ENCODE data around the gene NLGN4Y.

- TF ChIP-seq CTCF (conservative IDR thresholded peaks at IDR 0.05) (no peak), EZH2 (IDR thresholded peaks at IDR 0.05; ENCODE audit: low read depth) (no peak)
Measured at GRCh38 chrY:14837466-14837865, 313.1 kb downstream of the NLGN4Y start.

All from PC-9 (cell line).